GM23338 (cell line): ENCODE results near the gene VWA3B. TPM values are rescaled to one million over a fixed set of nuclear protein-coding genes. Genes with fewer than 3 reads are reported as not detected.

Experiments
- ATAC-seq: fragments of 200-7000 bp; cut with Tn5 transposase; 3 replicates; pipeline ENCODE4 v1.9.1; 2020
- DNase-seq: peaks from one replicate; pipeline ENCODE4 v3.0.0-alpha.2; 2015; ENCODE audit warnings: low spot score
- H2AFZ ChIP-seq: fragments of 200-600 bp; sonication (generic); 2 replicates; pipeline ENCODE4 v1.8.0; 2016; ENCODE audit warnings: antibody characterized with exemption, mild to moderate bottlenecking, moderate library complexity
- H3F3A ChIP-seq: fragments of 200-600 bp; sonication (generic); replicated peaks from 2 replicates; pipeline ENCODE4 v1.8.0; 2017; ENCODE audit warnings: antibody characterized with exemption, mixed run types, low read depth
- H3K27ac ChIP-seq: fragments of 200-600 bp; sonication (generic); 2 replicates; pipeline ENCODE4 v1.6.1; 2016; ENCODE audit warnings: low read depth
- H3K27me3 ChIP-seq: fragments of 200-600 bp; sonication (generic); 2 replicates; pipeline ENCODE4 v1.8.0; 2016; ENCODE audit warnings: mild to moderate bottlenecking, mixed run types, moderate library complexity; ENCODE audit not compliant: insufficient read depth
- H3K36me3 ChIP-seq: fragments of 200-600 bp; sonication (generic); 2 replicates; pipeline ENCODE4 v1.8.0; 2016; ENCODE audit warnings: mild to moderate bottlenecking; ENCODE audit not compliant: insufficient read depth
- H3K4me1 ChIP-seq: fragments of 200-600 bp; sonication (generic); 2 replicates; pipeline ENCODE4 v1.8.0; 2016; ENCODE audit warnings: mild to moderate bottlenecking, moderate library complexity; ENCODE audit not compliant: insufficient read depth
- H3K4me2 ChIP-seq: fragments of 200-600 bp; sonication (generic); 2 replicates; pipeline ENCODE4 v1.7.1; 2017; ENCODE audit warnings: mixed run types
- H3K4me3 ChIP-seq: fragments of 200-600 bp; sonication (generic); 2 replicates; pipeline ENCODE4 v1.6.1; 2016; ENCODE audit warnings: mixed run types
- H3K79me2 ChIP-seq: fragments of 200-600 bp; sonication (generic); replicated peaks from 2 replicates; pipeline ENCODE4 v1.8.0; 2017; ENCODE audit warnings: mild to moderate bottlenecking; ENCODE audit not compliant: insufficient read depth
- H3K9me2 ChIP-seq: fragments of 200-600 bp; sonication (generic); 2 replicates; pipeline ENCODE4 v1.8.0; 2017; ENCODE audit not compliant: insufficient read depth
- H4K20me1 ChIP-seq: fragments of 200-600 bp; sonication (generic); replicated peaks from 2 replicates; pipeline ENCODE4 v1.8.0; 2017; ENCODE audit warnings: mild to moderate bottlenecking; ENCODE audit not compliant: insufficient read depth
- H3K27ac Mint-ChIP-seq: 2 replicates; pipeline ENCODE4 v1.8.0; 2020; ENCODE audit warnings: inconsistent platforms, mild to moderate bottlenecking, moderate library complexity, mixed read lengths
- H3K27me3 Mint-ChIP-seq: 3 replicates; pipeline ENCODE4 v1.8.0; 2022; ENCODE audit warnings: low read depth, mild to moderate bottlenecking, moderate library complexity, mixed read lengths, inconsistent platforms; ENCODE audit not compliant: insufficient read depth, poor library complexity
- H3K36me3 Mint-ChIP-seq: 3 replicates; pipeline ENCODE4 v1.8.0; 2021; ENCODE audit warnings: low read depth, mild to moderate bottlenecking, inconsistent platforms, moderate library complexity, mixed read lengths
- H3K4me1 Mint-ChIP-seq: 3 replicates; pipeline ENCODE4 v1.8.0; 2020; ENCODE audit warnings: mild to moderate bottlenecking, inconsistent platforms, mixed read lengths
- H3K4me3 Mint-ChIP-seq: 3 replicates; pipeline ENCODE4 v1.8.0; 2021; ENCODE audit warnings: moderate library complexity, mild to moderate bottlenecking, inconsistent platforms, mixed read lengths
- H3K9me3 Mint-ChIP-seq: 3 replicates; pipeline ENCODE4 v1.8.0; 2020; ENCODE audit warnings: moderate library complexity, mild to moderate bottlenecking, inconsistent platforms, mixed read lengths
- EZH2 ChIP-seq: fragments of 200-600 bp; sonication (generic); IDR thresholded peaks from one replicate; pipeline ENCODE4 v1.8.0; 2017; ENCODE audit warnings: antibody characterized with exemption, mild to moderate bottlenecking, low read depth; ENCODE audit not compliant: unreplicated experiment
- EZH2phosphoT487 ChIP-seq: fragments of 200-600 bp; sonication (generic); IDR thresholded peaks from one replicate; pipeline ENCODE4 v1.8.1; 2018; ENCODE audit warnings: antibody characterized with exemption; ENCODE audit not compliant: unreplicated experiment
- JUNB ChIP-seq: IDR thresholded peaks from one replicate; pipeline ENCODE4 v1.6.1; 2016; ENCODE audit warnings: antibody characterized with exemption; ENCODE audit not compliant: unreplicated experiment
- NANOG ChIP-seq: IDR thresholded peaks from 2 replicates; pipeline ENCODE4 v1.6.1; 2016; ENCODE audit warnings: antibody characterized with exemption, borderline replicate concordance
- STAT1 ChIP-seq: IDR thresholded peaks from one replicate; pipeline ENCODE4 v1.6.1; 2016; ENCODE audit warnings: antibody characterized with exemption; ENCODE audit not compliant: unreplicated experiment
- ZNF114 ChIP-seq: fragments of 250-450 bp; sonication (Bioruptor Pico); IDR thresholded peaks from 2 replicates; pipeline ENCODE4 v1.5.0; 2020; ENCODE audit warnings: mild to moderate bottlenecking, moderate library complexity
- ZNF331 ChIP-seq: fragments of 250-450 bp; sonication (Bioruptor Pico); IDR thresholded peaks from 2 replicates; pipeline ENCODE4 v1.5.0; 2020; ENCODE audit warnings: low read depth, mild to moderate bottlenecking, moderate library complexity
- polyA plus RNA-seq: library from polyadenylated mRNA; unstranded; fragments of >200 nt; fragmentation: Nextera tagmentation; extraction: Ambion mirVana; gene quantifications from 2 replicates; pipeline ENCODE4 v1.2.1, GENCODE V29; 2016
- total RNA-seq: library from RNA; depleted of rRNA; stranded (reverse); fragments of >200 nt; shearing (Covaris generic); gene quantifications from 2 replicates; pipeline ENCODE4 v1.2.3, GENCODE V29; 2014
- TF ChIP-seq, protein P1 (sequence below): IDR thresholded peaks from 2 replicates; pipeline ENCODE4 v1.6.1; 2016; ENCODE audit warnings: antibody characterized with exemption
- TF ChIP-seq, protein P2 (sequence below): fragments of 250-450 bp; sonication (Bioruptor Pico); IDR thresholded peaks from 2 replicates; pipeline ENCODE4 v1.5.0; 2020; ENCODE audit warnings: mild to moderate bottlenecking, moderate library complexity
- TF ChIP-seq, protein P3 (sequence below): IDR thresholded peaks from one replicate; pipeline ENCODE4 v1.6.1; 2018; ENCODE audit warnings: antibody characterized with exemption; ENCODE audit not compliant: unreplicated experiment

VWA3B gene
- total and polyA plus RNA-seq, 2 experiments from 2014 or later, result not detected

DNA sequence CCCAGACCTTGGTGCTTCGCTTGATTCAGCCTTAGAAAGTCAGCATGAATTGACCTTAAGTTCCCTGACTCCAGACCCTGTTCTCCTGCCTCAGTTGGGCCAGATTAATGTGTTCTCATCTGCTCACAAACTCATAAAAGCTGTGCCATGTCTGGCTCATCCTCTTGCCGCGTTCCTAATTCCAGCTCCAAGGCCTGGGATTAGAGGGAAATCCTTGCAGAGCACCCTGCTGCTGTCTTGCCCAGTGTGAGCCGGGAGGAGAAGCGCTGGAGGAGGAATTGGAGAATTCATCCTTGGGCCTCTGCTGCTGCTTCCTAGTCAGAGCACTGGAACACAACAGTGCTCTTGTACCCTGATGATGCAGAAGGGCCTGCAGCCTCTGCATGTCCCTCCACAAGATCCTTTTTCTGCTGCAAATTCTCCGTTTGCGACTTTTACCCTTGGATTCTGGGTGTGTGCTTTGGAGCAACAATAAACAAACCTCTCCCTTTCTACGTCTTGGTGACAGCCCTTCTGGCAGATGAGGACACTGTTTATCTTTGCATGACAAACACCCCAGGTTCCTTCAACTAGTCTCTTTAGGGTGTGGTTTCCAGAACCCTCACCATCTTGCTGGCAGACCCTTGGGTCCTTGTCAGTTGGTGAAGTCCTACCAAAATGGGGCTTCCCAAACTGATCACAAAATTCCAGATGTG, 212.4 kb downstream of the VWA3B start (continued):
- TF ChIP-seq, protein P1, sequence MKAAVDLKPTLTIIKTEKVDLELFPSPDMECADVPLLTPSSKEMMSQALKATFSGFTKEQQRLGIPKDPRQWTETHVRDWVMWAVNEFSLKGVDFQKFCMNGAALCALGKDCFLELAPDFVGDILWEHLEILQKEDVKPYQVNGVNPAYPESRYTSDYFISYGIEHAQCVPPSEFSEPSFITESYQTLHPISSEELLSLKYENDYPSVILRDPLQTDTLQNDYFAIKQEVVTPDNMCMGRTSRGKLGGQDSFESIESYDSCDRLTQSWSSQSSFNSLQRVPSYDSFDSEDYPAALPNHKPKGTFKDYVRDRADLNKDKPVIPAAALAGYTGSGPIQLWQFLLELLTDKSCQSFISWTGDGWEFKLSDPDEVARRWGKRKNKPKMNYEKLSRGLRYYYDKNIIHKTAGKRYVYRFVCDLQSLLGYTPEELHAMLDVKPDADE, result no peak
- TF ChIP-seq EZH2phosphoT487, result no peak
- TF ChIP-seq JUNB, result no peak
- no peak for TF ChIP-seq EZH2

DNA sequence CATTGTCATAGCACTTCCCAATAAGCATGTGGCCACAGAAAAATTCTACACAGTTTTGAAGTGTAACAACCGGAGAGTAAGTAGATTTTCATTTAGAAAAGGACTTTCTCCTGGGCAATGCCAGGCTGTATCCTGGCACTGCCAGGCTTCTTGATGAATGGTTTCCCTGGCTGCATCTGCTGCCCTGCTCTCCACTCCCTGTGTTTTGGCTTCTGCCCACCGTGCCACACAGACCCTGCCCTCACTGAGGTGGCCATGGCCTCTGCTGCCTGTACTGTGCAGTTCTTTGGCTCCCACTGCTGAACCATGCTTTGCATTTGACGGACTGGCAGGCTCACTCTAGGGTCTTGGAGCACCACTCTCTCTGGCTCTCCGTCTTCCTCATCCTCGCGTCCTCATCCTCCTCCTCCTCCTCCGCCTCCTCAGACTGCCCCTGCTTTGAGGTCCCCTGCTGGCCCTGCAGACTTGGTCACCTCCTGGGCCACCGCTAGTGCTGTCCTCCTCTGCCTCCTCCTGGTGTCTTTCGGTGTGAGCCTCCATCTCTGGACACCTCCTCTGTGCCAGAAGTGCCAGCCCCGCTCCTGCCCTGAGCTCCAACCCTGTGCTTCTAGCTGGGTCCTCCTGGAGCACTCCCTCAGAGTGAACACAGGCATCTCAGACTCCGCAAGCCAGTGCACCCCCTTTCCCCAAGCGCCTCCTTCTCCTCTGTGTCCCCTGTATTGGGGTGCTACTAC, 213.3 kb downstream of the VWA3B start:
- no peak overlapping the region for H3K27ac ChIP-seq
- H2AFZ ChIP-seq, result no peak overlapping the region
- no peaks in the 10 kb centered on the region for H3K4me1 ChIP-seq
- Mint-ChIP-seq H3K9me3 (no peaks in the 10 kb centered on the region), H3K4me1 (peaks cover 9% of the 10 kb centered on the region; the same call in 2 of the 3 replicates), H3K36me3 (peaks cover 3% of the 10 kb centered on the region; the same call in 2 of the 3 replicates), H3K4me3 (no peak overlapping the region), H3K27ac (no peak overlapping the region), H3K27me3 (peaks cover 7% of the 10 kb centered on the region)
- H3K4me3 ChIP-seq, result no peak overlapping the region
- H3K36me3 ChIP-seq, result no peaks in the 10 kb centered on the region
- no peaks in the 10 kb centered on the region for H4K20me1 ChIP-seq
- H3K79me2 ChIP-seq, result no peaks in the 10 kb centered on the region
- DNase-seq (no peak), ATAC-seq (no peak)
- no peak overlapping the region for H3K4me2 ChIP-seq
- no peaks in the 10 kb centered on the region for H3K27me3 ChIP-seq
- H3F3A ChIP-seq, result no peaks in the 10 kb centered on the region
- 0 out of 2 replicates have a peak, but pooled peaks cover 9% of the 10 kb centered on the region for H3K9me2 ChIP-seq
- TF ChIP-seq JUNB (no peak), NANOG (no peak), ZNF114 (no peak), EZH2 (no peak), ZNF331 (CRISPR knock-in tag) (no peak), STAT1 (no peak)
- TF ChIP-seq, protein P2, sequence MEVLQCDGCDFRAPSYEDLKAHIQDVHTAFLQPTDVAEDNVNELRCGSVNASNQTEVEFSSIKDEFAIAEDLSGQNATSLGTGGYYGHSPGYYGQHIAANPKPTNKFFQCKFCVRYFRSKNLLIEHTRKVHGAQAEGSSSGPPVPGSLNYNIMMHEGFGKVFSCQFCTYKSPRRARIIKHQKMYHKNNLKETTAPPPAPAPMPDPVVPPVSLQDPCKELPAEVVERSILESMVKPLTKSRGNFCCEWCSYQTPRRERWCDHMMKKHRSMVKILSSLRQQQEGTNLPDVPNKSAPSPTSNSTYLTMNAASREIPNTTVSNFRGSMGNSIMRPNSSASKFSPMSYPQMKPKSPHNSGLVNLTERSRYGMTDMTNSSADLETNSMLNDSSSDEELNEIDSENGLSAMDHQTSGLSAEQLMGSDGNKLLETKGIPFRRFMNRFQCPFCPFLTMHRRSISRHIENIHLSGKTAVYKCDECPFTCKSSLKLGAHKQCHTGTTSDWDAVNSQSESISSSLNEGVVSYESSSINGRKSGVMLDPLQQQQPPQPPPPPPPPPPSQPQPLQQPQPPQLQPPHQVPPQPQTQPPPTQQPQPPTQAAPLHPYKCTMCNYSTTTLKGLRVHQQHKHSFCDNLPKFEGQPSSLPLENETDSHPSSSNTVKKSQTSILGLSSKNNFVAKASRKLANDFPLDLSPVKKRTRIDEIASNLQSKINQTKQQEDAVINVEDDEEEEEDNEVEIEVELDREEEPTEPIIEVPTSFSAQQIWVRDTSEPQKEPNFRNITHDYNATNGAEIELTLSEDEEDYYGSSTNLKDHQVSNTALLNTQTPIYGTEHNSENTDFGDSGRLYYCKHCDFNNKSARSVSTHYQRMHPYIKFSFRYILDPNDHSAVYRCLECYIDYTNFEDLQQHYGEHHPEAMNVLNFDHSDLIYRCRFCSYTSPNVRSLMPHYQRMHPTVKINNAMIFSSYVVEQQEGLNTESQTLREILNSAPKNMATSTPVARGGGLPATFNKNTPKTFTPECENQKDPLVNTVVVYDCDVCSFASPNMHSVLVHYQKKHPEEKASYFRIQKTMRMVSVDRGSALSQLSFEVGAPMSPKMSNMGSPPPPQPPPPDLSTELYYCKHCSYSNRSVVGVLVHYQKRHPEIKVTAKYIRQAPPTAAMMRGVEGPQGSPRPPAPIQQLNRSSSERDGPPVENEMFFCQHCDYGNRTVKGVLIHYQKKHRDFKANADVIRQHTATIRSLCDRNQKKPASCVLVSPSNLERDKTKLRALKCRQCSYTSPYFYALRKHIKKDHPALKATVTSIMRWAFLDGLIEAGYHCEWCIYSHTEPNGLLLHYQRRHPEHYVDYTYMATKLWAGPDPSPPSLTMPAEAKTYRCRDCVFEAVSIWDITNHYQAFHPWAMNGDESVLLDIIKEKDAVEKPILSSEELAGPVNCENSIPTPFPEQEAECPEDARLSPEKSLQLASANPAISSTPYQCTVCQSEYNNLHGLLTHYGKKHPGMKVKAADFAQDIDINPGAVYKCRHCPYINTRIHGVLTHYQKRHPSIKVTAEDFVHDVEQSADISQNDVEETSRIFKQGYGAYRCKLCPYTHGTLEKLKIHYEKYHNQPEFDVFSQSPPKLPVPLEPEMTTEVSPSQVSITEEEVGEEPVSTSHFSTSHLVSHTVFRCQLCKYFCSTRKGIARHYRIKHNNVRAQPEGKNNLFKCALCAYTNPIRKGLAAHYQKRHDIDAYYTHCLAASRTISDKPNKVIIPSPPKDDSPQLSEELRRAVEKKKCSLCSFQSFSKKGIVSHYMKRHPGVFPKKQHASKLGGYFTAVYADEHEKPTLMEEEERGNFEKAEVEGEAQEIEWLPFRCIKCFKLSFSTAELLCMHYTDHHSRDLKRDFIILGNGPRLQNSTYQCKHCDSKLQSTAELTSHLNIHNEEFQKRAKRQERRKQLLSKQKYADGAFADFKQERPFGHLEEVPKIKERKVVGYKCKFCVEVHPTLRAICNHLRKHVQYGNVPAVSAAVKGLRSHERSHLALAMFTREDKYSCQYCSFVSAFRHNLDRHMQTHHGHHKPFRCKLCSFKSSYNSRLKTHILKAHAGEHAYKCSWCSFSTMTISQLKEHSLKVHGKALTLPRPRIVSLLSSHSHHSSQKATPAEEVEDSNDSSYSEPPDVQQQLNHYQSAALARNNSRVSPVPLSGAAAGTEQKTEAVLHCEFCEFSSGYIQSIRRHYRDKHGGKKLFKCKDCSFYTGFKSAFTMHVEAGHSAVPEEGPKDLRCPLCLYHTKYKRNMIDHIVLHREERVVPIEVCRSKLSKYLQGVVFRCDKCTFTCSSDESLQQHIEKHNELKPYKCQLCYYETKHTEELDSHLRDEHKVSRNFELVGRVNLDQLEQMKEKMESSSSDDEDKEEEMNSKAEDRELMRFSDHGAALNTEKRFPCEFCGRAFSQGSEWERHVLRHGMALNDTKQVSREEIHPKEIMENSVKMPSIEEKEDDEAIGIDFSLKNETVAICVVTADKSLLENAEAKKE (CRISPR knock-in tag), result no peak
- TF ChIP-seq, protein P3, sequence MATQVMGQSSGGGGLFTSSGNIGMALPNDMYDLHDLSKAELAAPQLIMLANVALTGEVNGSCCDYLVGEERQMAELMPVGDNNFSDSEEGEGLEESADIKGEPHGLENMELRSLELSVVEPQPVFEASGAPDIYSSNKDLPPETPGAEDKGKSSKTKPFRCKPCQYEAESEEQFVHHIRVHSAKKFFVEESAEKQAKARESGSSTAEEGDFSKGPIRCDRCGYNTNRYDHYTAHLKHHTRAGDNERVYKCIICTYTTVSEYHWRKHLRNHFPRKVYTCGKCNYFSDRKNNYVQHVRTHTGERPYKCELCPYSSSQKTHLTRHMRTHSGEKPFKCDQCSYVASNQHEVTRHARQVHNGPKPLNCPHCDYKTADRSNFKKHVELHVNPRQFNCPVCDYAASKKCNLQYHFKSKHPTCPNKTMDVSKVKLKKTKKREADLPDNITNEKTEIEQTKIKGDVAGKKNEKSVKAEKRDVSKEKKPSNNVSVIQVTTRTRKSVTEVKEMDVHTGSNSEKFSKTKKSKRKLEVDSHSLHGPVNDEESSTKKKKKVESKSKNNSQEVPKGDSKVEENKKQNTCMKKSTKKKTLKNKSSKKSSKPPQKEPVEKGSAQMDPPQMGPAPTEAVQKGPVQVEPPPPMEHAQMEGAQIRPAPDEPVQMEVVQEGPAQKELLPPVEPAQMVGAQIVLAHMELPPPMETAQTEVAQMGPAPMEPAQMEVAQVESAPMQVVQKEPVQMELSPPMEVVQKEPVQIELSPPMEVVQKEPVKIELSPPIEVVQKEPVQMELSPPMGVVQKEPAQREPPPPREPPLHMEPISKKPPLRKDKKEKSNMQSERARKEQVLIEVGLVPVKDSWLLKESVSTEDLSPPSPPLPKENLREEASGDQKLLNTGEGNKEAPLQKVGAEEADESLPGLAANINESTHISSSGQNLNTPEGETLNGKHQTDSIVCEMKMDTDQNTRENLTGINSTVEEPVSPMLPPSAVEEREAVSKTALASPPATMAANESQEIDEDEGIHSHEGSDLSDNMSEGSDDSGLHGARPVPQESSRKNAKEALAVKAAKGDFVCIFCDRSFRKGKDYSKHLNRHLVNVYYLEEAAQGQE, result no peak
